GM18499 (cell line): ENCODE data around the gene SNAP25.

Experiments
- ATAC-seq: cut with Tn5 transposase; IDR thresholded peaks from one replicate; pipeline ENCODE4 v1.9.1; 2021; ENCODE audit warnings: moderate number of reproducible peaks; ENCODE audit not compliant: insufficient read depth, unreplicated experiment

The SNAP25 gene

DNA sequence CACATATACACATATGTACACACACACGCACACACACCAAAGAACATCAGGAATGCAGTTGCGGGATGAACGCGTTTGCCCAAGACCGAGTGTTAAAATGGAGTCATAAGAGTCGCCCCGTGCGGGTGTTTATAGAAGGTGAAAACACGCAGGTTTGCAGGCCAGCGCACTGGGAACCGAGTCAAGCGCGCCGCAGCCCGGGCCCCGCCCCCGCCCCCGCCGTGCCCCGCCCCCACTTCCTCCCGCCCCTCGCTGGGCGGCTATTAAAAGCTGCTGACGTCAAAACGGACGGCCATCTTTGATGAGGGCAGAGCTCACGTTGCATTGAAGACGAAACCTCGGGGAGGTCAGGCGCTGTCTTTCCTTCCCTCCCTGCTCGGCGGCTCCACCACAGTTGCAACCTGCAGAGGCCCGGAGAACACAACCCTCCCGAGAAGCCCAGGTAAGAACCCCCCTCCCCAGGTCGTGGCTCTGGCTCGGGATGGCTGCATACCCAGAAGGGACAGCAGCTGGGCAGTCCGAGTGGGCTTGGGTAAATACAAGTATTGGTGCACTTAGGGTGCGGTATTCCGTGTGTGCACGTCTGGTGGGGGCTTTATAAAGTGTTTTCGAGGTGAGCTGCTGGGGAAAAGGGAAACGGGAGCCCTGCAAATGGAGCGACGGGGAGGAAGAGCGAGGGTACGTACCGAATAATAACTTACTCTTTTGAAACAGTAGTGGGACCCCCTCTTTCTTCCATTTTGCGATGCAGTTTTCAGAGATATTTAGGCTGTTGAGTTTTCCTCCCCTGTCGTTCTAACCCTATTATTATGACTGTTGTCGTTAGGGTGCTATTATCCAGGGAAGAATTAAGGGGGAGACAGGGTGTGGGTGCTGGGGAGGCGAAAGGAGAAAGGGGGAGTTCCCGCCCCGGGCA lies at the start of gene SNAP25:
TSS of gene SNAP25 (plus strand) at position 295 of the 916 bp plus-strand sequence. CDS start 56,662 bp downstream, outside the sequence.
- no peak for ATAC-seq

- ATAC-seq, result no peak
These were observed 48.9 kb upstream of the SNAP25 start for GRCh38 chr20:10169752-10170151.

GRCh38 chr20:10170261-10170660 lies 48.4 kb upstream of the SNAP25 start:
- no peak for ATAC-seq

GRCh38 chr20:10171864-10172751 lies 46.5 kb upstream of the SNAP25 start:
- ATAC-seq, result no peak

- no peak for ATAC-seq
These were observed 45.5 kb upstream of the SNAP25 start for GRCh38 chr20:10172998-10173655.

GRCh38 chr20:10174400-10174799 lies 44.2 kb upstream of the SNAP25 start:
- ATAC-seq, result no peak

DNA sequence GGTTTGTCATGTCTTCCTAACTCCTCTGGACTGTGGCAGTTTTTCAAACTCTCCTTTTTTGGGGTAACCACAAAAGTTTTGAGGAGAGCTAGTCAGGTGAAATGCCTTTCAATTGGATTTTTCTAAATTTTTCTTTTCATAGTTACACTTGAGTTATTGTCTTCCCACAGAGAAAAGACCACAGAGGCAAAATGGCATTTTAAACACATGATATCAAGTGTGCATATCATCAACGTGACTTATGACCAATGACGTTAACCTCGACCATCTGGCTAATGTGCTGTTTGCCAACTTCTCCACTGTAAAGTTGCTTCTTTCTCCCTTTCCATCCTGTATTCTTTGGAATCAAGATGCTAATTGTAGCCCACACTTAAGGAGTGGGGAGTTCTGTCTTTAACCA lies 41.3 kb upstream of the SNAP25 start:
- no peak for ATAC-seq

DNA sequence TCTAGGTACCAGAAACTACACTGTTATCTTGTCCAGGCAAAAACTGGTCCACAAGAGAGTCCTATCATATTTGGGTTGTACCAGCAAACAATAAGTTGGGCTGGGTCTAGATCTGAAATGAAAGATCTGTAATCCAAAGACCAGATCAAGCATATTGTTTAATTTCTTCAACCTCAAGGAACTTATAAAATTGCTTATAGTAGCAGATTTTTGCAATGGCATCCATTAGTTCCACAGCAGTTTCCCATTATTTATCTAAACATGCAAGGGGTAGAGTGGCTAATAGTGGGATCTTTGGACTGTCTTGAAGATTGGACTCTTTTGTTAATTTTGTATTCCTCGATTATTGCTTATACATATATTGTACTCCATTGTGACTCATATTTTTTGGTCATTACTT lies 40.5 kb upstream of the SNAP25 start:
- no peak for ATAC-seq

GRCh38 chr20:10178727-10179313 lies 39.8 kb upstream of the SNAP25 start:
- no peak for ATAC-seq

DNA sequence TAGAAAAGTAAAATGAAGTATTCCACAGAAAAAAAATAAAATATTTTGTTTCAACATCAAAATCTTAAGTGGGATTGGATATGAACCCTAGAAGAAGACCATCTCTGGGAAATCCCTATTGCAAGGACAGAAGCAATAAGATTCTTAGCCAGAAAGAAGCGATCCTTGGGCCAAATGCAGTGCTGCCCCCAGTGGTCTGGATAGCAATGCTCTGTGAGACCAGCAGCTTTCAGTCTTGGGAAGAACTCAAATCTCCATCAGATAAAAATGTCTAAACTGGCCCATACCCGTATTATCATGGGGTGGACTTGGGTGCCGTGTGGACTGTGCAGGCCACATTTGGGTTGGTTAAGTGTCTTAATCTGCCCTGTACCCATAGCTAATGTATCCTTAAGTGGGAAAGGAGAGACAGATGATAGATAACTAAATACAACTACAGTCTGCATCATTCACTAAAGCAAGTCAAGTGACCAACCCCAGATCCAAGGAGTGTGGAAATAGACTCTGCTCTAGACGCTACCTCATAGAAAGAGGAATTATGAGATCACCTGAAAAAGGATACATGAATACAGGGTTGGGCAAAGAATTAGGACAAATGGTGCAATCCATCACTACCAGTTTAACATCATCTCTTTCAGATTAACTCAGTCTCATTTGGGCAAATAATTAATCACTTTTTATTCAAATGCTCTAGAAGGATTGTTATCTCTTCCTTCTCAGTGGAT lies 38.9 kb upstream of the SNAP25 start:
- no peak for ATAC-seq

DNA sequence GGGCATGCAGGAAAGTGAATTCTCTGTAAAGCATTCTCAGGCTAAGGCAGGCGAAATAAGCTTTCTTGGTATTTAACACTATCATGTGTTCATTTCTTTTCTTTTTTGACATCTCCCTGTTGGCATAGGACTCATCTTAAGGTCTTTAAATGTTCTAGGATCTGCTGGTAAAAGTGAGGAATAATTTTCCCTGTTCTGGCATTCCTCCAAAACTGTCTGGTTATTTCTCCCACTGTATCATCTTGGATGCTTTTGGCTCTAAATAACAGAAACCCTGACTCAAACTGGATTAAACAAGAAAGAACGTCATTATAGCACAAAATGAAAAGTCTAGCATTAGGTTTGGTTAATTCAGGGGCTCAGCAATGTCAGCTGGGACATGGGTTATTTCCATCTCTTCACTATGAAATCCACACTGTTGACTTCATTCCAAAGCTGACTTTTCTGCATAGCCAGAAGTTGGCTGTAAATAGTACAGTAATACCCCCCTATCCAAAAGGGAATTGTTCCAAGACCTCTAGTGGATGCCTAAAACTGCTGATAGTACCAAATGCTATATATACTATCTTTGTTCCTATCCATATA lies 37.9 kb upstream of the SNAP25 start:
- ATAC-seq, result no peak

DNA sequence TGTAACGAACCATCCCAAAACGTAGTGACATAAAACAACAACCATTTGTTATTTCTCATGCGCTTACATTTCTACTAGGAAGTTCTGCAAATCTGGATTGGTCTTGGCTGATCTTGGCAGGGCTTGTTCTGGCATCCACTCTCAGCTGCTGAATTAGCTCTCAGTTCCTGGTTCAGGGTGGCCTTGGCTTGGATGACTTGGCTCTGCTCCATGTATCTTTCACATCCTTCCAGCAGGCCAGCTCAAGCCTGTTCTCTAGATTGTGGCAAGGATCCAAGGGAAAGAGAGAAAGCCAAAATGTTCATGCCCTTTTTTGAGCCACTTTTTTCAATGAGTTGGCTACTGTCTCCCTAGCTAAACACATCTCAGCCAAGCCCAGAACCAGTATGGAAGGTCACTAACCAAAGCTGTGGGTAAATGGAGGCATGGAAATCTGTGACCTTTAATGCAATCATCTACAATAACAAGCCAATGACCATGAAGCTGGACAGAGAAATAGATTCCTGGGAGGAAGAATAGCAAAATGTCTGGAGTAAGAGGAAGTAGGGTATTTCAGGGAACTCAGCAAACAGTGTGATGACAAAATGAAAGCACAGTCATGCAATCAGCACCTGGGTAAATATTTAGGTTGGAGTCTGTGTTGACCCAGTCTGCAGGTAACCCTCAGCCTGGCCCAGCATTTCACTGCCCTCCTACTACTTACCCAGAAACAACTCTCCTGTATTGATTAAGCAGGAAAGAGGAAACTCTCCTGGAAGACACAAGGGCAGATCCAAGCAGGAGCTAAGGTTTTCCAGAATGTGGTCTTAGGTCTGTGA lies 32.7 kb upstream of the SNAP25 start:
- no peak for ATAC-seq

- ATAC-seq, result no peak
These were observed 28.2 kb upstream of the SNAP25 start for GRCh38 chr20:10190456-10190855.

DNA sequence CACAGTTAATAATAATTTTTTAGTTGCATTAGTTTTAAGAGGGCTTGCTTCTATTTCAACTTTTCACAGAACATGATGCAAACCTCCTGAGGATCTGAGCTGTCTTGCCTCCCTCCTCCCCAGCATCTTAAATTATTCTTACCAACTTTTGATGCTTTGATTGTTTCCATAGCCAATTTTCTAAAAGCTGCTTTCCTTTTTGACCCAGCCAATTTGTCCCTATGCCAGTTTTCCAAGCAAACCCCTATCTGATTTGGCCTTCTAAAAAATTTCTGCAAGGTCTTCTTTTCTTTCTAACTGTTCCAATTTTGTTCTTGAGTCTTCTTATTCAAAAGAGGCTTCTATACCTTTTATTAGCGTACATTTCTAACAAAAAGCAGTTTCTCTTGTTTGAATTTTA lies 26.5 kb upstream of the SNAP25 start:
- no peak for ATAC-seq

- no peak for ATAC-seq
These were observed 24.5 kb upstream of the SNAP25 start for GRCh38 chr20:10194166-10194565.

DNA sequence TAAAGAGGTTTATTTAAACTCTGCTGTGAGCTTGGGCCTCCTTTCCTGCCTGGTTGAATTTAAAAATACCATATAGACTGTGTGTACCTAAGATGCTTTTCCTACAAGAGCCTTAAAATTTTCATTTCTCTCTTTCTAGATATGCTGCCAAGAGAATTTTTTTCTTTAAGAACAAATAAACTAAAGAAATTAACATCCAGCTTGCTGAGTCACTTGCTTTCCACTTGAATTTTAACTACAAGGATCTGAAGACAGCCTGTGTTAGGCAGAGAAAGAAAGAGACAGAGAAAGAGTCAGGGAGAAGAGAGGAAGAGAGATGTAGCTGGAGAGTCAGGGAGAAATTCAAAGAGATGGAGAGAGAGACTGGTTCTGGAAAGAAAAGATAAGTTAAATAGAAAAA lies 18.3 kb upstream of the SNAP25 start:
- ATAC-seq, result no peak

GRCh38 chr20:10201321-10201870 lies 17.2 kb upstream of the SNAP25 start:
- no peak for ATAC-seq

DNA sequence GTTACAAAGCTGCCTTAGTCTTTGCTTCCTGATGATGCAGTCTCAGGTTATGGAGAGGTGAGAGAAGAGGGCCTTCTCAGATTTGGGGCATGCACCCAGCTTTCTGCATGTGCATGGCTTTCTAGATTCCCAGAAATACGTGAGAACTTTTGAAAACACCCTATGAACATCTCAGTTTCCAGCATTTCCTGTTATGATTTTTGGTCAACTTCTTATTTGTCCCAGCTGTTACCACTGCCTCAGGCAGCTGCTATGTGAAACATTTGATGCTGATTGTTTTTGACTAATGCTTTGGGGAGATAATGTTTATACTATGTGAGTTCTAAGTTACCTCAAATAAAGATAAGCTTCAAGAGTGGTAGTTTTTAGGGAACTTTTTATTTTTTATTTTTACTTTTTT lies 9.5 kb upstream of the SNAP25 start:
- ATAC-seq, result no peak
